Stimulated activated CD4-positive, alpha-beta T cell treated with anti-CD3 and anti-CD28 coated beads, Interleukin-12 subunit alpha, Interleukin-12 subunit beta, amount 100 ng/mL, for 48 hours (primary cell): ENCODE measurements around the gene DALRD3.

Experiments
- DNase-seq, 3 donors: peaks; one replicate each; pipeline ENCODE4 v3.0.0-alpha.2; 2020; ENCODE audit warnings: low read depth in 2 of 3, low spot score in 1 of 3

DALRD3 gene, protein sequence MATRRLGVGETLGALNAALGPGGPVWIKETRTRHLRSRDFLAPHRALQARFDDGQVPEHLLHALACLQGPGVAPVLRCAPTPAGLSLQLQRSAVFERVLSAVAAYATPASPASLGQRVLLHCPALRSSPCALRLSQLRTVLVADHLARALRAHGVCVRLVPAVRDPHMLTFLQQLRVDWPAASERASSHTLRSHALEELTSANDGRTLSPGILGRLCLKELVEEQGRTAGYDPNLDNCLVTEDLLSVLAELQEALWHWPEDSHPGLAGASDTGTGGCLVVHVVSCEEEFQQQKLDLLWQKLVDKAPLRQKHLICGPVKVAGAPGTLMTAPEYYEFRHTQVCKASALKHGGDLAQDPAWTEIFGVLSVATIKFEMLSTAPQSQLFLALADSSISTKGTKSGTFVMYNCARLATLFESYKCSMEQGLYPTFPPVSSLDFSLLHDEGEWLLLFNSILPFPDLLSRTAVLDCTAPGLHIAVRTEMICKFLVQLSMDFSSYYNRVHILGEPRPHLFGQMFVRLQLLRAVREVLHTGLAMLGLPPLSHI

DNA sequence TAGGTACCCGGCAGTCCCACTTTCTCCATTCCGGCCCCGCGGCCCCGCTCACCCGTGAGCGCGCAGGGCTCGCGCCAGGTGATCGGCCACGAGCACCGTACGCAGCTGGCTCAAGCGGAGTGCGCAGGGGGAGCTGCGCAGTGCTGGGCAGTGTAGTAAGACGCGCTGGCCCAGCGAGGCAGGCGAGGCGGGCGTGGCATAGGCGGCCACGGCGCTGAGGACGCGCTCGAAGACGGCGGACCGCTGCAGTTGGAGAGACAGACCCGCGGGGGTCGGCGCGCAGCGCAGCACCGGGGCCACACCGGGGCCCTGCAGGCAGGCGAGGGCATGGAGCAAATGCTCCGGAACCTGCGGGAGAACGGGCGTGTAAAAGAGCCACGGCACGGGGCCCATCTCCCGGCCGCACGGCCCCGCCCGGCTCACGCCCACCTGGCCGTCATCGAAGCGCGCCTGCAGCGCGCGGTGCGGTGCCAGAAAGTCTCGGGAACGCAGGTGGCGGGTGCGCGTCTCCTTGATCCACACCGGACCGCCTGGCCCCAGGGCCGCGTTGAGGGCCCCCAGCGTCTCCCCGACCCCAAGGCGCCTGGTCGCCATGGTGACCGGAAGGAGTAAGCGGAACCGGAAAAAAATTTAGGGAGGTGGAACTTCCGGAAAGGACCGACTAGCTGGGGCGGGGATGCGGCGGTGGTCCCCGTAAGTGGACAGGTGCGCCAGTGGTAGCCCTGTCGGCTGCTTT, at the start of gene DALRD3:
DALRD3 (minus strand) TSS at position 610 of the 736 bp plus-strand sequence; CDS start at position 594, 16 bp downstream.
- DNase-seq: peak in 1 of 3 donors; percentile 43

DNA sequence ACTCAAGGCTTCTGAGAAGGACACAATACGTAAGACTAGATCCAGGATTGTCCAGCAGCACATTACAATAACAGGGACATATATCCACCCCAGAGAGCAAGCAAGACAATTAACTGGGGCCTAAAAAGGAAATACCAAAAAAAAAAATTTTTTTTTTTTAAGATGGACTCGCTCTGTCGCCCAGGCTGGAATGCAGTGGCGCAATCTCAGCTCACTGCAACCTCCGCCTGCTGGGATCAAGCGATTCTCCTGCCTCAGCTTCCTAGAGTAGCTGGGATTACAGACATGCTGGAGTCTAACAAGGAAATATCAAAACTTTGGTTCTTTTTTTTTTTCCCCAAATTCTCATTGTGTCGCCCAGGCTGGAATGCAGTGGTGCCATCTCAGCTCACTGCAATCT, 39.6 kb upstream of the DALRD3 start:
- DNase-seq: no peak

DNA sequence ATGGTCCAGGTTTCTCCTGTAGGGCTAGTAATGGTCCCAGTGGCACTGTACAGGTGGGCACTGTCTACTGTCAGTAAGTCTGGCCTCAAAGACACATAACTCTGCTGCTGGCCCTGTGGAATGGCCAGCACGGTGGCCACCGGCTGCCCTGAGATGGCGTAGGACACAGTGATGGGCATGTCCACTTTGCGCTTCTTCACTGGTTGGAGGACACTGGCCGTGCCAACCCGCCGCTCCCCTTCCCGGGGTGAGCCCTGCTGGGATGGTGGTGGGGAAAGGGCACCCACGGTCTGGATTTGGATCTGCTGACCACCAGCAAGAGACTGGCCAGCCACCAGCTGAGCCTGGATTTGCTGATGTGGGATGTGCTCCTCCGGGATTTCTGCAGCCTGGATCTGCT, 38.9 kb upstream of the DALRD3 start:
- no peak for DNase-seq

DNA sequence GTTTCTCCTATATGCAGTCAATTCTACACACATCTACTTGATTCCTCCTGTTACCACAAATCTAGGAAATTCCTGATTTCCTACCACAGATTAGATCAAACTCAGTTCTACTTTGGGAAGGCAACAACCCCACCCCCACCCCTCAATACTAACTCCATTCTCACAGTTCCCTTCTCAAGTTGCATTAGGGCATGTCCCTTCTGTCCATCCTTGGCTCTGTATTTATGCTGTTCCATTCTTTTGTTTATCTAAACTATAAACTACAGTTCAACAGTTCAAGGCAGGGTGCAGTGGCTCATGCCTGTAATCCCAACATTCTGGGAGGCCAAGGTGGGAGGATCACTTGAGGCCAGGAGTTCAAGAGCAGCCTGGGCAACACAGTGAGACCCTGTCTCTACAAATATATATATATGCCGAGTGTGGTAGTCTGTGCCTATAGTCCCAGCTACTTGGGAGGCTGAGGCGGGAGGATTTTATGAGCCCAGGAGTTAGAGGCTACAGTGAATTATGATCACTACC, 36.0 kb upstream of the DALRD3 start:
- no peak for DNase-seq

DNA sequence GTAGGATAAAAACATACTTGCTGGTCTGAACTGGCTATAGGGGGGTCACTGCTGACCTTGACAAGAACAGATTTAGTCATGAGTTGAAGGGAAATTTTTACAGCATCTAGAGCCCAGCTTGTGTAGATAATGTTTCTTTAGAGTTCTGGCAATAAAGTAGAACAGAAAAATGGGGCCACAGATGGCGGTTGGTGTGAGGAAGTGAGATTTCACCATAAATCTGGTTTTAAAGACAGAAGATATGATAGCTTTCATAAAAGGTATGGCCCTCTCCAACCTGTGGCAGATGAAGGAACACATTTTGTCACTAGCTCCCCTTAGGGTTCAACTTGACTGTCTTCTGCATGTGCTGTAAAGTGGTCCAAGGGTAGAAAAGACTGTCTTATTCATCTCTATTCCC, 35.2 kb upstream of the DALRD3 start:
- no peak for DNase-seq

DNA sequence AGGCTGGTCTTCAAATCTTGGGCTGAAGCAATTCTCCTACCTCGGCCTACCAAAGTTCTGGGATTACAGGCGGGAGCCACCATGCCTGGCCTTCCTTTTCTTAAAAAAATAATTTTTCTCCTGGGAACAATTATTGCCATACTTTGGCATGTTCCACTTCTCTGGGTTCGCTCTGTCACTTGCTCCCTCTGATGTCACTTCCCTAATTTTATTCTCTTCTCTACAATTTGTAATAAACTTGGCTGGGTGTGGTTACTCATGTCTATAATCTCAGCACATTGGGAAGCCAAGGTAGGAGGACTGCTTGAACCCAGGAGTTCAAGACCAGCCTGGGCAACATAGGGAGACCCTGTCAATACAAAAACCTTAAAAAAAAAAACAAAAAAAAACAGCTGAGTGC, 16.9 kb upstream of the DALRD3 start:
- no peak for DNase-seq

DNA sequence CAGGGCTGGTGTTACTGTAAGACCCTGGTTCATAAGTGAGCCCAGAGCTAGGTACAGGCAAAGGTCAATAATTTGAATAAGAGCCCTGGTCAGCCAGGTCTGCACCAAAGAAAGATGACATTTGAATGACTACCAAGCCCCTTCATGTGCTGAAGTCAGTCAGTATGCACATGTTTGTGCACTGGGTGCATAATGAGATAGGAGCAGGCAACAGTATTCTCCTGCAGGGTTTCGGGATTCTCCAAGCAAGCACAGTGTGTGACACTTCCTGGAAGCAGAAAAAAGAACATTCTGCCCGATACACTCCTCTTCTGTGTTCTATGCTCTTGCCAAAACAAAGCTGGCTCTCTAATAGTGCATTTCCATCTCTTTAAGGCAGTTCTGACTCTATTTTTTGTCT, 16.3 kb upstream of the DALRD3 start:
- DNase-seq: no peak

DNA sequence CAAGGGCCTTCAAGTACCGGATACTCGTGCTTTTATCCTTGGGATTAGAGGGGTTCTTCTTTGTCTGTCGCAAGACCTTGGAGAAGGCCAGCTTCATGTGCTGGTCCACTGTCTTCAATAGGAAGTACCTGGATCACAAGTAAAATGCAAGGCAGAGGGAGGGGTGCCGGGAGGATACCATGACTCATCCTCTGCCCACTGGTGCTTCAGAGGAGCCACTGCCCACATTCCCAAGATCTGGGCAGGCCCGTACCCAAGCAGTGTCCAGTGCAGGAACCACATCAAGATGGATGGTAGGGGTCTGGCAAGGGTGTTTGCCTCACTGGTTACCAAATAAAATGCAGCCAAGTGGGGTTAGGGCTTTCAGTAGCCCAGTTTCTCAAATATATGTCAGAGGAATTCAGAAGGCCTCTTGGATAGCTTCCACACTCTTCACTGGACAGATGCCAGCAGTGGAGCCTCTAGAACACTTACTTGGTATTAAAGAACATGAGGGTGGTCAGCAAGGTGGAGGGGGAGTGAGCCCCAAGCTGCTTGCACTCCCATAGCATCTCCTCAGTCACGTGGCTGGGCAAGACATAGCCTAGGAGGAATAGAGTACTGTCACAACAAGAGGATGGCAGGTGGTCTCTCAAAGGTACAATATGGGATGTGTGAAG, 14.4 kb upstream of the DALRD3 start:
- no peak for DNase-seq

DNA sequence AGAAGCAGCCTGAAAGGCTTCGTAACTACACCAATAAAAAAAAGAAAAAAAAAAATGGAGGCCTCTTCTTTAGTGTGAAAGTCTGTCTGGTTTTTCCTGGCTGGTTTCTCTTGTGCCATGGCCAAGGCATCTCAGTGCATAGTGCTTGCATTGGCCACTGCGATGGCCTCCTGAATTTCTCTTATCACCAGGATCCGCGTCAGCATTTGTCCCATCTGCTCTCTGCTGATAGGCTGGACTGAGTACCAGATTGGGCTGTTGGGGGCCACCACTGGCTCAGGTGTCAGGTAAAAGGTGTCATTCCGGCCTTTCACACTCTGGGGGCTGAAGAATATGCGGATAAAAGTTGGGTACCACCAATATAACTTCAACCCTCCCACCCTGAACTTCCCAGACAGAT, 11.9 kb upstream of the DALRD3 start:
- no peak for DNase-seq

DNA sequence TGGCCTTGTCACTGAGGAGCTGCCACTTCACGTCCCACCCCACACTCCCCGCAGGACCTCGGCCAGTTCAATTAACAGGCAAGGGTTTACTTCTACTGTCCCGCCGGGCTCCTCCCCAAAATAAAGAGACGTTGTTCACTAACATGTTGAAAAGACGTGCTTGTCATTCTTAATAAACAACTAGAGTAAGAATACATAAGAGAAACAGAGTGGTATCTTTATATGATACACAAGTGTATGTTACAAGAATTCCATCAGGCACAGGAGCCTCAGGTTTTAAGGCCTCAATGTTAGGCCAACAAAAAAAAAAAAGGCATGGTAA, 11.1 kb upstream of the DALRD3 start:
- DNase-seq: no peak

DNA sequence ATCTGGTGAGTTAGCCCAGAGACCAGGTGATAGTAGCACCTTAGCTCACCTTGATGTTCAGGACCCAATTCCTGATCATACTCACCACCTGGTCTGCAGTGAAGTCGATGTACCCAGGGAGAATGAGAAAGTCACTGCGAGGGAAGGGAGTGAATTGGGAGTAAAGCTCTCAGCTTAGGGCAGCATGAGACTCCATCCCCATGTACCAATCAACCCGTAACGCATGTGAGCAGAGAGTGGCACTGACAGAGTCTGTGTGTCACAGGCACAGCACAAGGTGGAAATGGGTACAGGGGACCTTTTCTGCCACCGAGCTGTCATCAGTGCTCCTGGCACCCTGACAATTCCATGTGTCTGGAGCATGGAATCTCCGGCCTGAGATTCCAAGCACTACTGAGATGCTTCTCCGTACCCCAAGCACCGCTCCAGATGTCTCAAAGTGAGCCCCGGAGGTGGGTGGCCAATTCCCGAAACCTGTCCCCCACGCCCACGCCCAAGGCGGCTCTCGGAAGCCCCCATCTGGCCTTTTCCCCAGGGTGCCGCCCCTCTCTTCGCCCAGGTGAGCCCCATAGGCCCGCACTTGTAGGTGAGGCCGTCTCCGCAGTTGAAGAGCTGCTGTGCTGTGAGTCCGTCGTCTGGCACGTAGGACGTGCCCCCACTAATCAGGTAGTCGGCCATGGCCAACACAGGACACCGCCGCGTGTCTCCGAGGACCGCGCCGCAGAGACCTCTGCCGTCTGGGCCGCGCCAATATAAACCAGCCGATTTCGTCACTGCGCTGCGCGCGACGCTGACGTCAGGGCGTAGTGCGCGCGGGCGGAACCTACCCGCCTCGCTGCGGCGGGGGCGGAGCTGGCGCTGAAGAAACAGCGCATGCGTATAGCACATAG, 10.5 kb upstream of the DALRD3 start, which contains the start of gene IMPDH2:
IMPDH2 (minus strand) TSS at position 726 of the 890 bp plus-strand sequence; CDS start at position 678, 48 bp downstream.
- peak; percentile 90 for DNase-seq

DNA sequence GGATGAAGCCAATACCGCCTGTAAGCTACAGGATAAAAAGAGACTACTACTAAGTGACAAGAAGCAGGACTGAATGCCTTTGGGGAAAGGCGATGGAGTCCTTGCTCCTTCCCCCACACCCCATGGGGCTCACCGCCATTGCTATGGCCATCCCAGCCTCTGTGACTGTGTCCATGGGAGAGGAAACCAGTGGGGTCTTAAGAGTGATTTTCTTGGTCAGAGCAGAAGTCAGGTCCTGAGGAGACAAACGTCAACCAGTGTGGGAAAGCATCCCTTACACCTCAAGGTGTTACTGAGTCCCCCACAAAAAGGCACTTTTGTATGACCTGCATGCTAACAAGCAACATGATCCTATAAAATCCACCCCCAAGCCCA, 9.9 kb upstream of the DALRD3 start:
- no peak for DNase-seq

DNA sequence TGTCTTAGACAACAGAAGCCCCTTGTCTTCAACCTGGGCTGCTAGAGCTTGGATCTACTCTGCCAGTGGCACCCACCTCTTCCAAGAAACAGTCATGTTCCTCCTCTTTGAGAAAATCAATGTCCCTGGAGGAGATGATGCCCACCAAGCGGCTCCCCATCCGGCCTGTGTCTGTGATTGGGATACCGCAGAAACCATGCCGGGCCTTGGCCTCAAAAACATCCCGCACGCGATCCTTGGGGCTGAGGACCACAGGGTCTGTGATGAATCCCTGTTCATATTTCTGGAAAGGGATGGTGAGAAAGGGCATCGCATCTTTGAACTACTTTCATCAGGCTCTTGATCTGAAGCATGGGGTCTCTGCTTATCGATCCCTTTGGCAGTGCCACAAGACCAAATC, 9.3 kb upstream of the DALRD3 start:
- no peak for DNase-seq

DNA sequence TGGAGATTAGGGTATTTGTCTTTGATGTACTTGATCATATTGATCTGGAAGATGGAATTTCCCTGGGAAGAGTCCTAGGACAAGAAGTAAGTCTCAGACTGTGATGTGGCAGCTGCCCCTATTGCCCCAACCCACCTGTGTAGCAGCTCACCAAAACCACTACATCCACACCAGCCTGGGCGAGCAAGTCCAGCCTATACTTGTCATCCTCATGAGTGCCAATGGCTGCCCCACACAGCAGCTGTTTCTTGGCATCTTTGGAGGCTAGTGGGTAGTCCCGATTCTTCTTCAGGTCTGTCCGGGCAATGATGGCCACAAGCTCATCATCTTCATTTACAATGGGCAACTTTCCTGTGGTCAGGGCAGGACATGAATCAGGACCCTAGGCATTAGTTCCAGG, 8.2 kb upstream of the DALRD3 start:
- no peak for DNase-seq

DNA sequence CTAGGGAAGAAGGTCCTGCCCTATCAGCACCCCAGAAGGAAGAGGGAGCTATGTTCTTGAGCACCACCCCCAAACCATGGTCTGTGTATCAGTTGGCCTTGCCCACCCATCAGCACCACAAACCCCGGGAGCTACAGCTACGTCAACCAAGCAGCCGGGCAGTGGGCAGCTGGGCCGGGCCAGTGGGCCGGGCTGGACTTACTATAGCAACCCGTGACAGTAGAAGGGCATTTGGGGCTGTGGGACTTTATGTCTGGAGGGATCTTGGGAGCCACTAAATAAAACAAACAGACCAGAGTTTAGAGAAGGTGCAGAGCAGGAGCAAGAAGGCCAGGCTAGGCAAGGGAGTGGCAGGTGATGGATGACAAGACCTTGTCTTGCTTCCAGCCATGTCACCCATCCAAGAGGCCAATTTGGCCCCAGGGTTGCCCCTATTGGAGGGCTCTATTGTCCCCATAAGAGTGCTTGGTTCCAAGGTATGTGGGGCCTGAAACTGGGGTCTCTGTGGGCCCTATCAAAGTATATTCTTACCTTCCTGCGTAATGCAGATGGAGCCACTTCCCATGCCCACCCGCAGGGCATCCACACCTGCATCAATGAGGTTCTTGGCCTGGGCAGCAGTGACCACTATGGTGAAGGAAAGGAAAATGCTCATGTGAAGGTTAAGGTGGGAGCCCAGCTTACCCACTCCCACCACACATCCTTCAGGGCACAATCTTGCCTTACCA, 7.6 kb upstream of the DALRD3 start:
- no peak for DNase-seq

DNA sequence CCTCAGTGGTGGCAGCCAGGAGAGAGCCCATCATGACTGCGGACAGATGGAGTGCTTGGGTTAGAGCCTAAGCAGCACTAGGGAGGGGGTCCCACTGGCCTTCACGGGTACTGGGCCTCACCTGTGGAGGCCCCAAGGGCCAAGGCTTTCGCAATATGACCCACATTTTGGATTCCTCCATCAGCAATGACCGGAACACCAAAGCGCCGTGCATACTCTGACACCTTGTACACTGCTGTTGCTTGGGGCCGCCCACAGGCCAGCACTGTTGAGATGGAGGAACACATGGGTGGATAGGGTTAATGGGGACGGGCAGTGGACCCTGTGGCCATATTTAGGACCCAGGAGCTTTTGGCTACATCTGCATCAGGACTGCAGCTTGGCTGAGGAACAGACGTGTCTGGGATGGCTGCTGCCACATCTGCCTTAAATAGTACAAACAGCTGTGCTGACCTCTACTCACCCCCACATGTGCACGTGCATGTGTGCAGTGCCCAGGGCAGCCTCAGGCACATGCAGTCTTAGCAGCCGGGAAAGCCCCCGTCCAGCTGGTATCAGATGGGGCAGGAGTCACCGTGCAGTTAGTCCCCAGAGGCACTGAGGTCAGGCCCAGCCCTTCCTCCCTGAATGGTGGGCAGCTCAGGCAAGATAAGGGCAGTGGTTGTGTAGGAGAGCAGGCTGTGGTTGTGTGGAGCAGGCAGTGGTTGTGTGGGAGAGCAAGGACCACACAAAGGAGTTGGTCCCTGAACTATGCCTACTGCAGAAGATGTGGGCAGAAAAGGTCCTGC, 6.8 kb upstream of the DALRD3 start:
- no peak for DNase-seq

DNA sequence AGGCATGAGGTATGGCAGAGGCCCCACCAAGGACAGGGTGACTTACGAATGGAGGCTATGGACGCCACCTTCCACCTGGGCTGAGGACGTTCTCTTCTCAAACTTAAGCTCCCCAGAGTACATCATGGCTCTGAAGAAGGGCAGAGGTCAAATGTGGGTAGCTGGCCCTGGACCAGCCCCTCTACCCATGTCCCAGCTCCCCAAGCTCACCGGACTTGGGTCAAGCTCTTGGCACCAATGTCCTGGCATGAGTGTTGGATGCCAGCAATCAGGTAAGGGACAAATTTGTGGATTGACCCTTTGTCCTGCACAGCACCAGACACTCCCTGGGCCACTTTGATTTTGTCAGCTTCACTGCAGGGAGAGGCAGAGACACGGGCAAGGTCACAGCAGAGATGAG, 6.1 kb upstream of the DALRD3 start:
- DNase-seq: no peak

DNA sequence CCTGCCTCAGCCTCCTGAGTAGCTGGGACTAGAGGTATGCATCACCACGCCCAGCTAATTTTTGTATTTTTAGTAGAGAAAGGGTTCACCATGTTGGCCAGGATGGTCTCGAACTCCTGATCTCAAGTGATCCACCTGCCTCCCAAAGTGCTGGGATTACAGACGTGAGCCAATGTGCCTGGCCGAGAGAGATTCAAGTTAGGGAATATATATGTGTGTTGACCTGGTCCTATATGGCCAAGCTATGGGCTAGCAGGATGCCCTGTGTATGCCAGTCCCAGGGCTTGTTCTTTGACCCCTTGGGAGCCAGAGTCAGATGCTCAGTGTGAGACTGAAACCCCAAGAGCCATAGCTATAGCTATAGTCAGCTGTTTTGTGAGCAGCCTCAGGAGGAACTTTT, 5.4 kb upstream of the DALRD3 start:
- no peak for DNase-seq

DNA sequence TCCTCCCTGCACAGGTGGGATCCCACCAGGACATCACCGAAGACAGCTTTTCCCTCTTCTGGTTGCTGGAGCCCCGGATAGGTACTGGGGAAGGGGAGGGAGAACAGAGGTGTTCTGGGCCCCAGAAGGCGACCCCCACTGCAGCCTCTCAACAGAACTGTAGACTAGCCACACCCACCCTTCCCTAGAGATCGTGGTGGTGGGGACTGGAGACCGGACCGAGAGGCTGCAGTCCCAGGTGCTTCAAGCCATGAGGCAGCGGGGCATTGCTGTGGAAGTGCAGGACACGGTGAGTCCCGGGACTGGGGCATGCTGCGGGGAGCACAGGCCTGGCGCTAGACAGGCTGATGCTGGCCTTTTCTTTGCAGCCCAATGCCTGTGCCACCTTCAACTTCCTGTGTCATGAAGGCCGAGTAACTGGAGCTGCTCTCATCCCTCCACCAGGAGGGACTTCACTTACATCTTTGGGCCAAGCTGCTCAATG, 4.3 kb upstream of the DALRD3 start:
- no peak for DNase-seq
